ENCODE data around the gene STK10. TPM values are rescaled to one million over a fixed set of nuclear protein-coding genes. Genes with fewer than 3 reads are reported as not detected.

Gene STK10
- total and polyA plus RNA-seq, 11 donors = 5.5 to 52.9 (median 10.2) TPM

- WGBS, 4 donors = 62 to 74% (median 66%) methylated on average over 6 of the region's 6 CpGs
- no peaks in the 10 kb centered on the region for H3K36me3 ChIP-seq
- H3K4me1 ChIP-seq = peaks cover 0 to 5% (median 0%) of the 10 kb centered on the region in 12 donors
- no peak overlapping the region for H3K4me3 ChIP-seq
- no peak overlapping the region for H3K27ac ChIP-seq
- ATAC-seq = no peak
- intact Hi-C loops (cut with DNase I) = loop anchor here in 1 of 10 donors (10.0 kb wide), 1 partner anchor 100 kb away; no protein-coding TSS in a partner anchor
- no peaks in the 10 kb centered on the region for H3K9me3 ChIP-seq
- no peak for DNase-seq
- H3K27me3 ChIP-seq = no peaks in the 10 kb centered on the region
- TF ChIP-seq POLR2A (IDR thresholded peaks at IDR 0.05) (no peak), CTCF (IDR thresholded peaks at IDR 0.05) (no peak)
Observed at GRCh38 chr5:172194985-172195774, 7.2 kb upstream of the STK10 start.

- intact Hi-C loops (cut with DNase I) = loop anchor here in 1 of 10 donors (10.0 kb wide), 1 partner anchor 101 kb away; no protein-coding TSS in a partner anchor
Observed at GRCh38 chr5:172193872-172194271, 5.8 kb upstream of the STK10 start, which contains the start of gene EFCAB9. TSS of gene EFCAB9 (plus strand) at chr5:172194172. CDS start at chr5:172194173, 1 bp downstream.

GRCh38 chr5:172189693-172190296 lies 1.8 kb upstream of the STK10 start:
- Histone ChIP-seq H3K4me1 (peaks cover 0 to 33% (median 15%) of the 10 kb centered on the region in 12 donors), H3K9me3 (no peaks in the 10 kb centered on the region), H3K27me3 (no peaks in the 10 kb centered on the region), H3K4me3 (no peak overlapping the region), H3K27ac (no peak overlapping the region), H3K36me3 (no peaks in the 10 kb centered on the region)
- TF ChIP-seq POLR2A (IDR thresholded peaks at IDR 0.05) = no peak
- TF ChIP-seq CTCF (IDR thresholded peaks at IDR 0.05) = no peak
- DNase-seq (no peak), ATAC-seq (no peak)
- intact Hi-C loops (cut with DNase I) = loop anchor here (2.0 to 10.0 kb wide), 16 partner anchors 67 to 285 kb away; partner anchors contain the start of genes UBTD2 (in 5 of the 10) and FBXW11 (in 1 of the 10)
- WGBS, 4 donors = 69 to 83% (median 78%) methylated on average over 3 of the region's 3 CpGs

More at GRCh38 chr5:172193872-172194271, 5.8 kb upstream of the STK10 start, which contains the start of gene EFCAB9:
- Histone ChIP-seq H3K4me1 (peaks cover 0 to under 1% (median 0%) of the 10 kb centered on the region in 12 donors), H3K27me3 (no peaks in the 10 kb centered on the region), H3K4me3 (no peak within 1 kb of the TSS), H3K9me3 (no peaks in the 10 kb centered on the region), H3K36me3 (no peaks in the 10 kb centered on the region), H3K27ac (no peak within 1 kb of the TSS)
- 78 to 87% (median 83%) methylated on average over 6 of the region's 6 CpGs for WGBS, 4 donors
- DNase-seq (no peak), ATAC-seq (no peak)
- no peak for TF ChIP-seq POLR2A (IDR thresholded peaks at IDR 0.05)

GRCh38 chr5:172188893-172189692 lies 1.1 kb upstream of the STK10 start:
- H3K4me3 ChIP-seq = peak overlapping the region in 9 of 12 donors; percentile 69 to 97 (median 91)
- ATAC-seq (no peak), DNase-seq (no peak)
- 48 to 53% (median 49%) methylated on average over 29 to 30 of the region's 30 CpGs for WGBS, 4 donors
- peak overlapping the region in 6 of 12 donors; percentile 90 to 98 (median 96) for H3K27ac ChIP-seq
- intact Hi-C loops (cut with DNase I) = loop anchor here (1.0 to 10.0 kb wide), 16 partner anchors 67 to 284 kb away; partner anchors contain the start of genes UBTD2 (in 5 of the 10) and FBXW11 (in 1 of the 10)
- no peaks in the 10 kb centered on the region for H3K27me3 ChIP-seq
- peaks cover 0 to 33% (median 17%) of the 10 kb centered on the region in 12 donors for H3K4me1 ChIP-seq
- peaks cover 0 to 3% (median 0%) of the 10 kb centered on the region in 9 donors for H3K36me3 ChIP-seq
- TF ChIP-seq CTCF (IDR thresholded peaks at IDR 0.05) = no peak
- TF ChIP-seq POLR2A (IDR thresholded peaks at IDR 0.05) = no peak
- H3K9me3 ChIP-seq = no peaks in the 10 kb centered on the region
